Duodenal mucosa (tissue), 2 donors: ENCODE measurements around the gene NAAA.

Experiments used
- H3K27ac ChIP-seq: one replicate; pipeline ENCODE4 v1.7.0; 2013; ENCODE audit warnings: low read depth, low read length
- H3K27me3 ChIP-seq, 2 donors: one replicate each; pipeline ENCODE4 v1.7.0; 2013; ENCODE audit warnings: low read length in 2 of 2, control low read depth in 1 of 2; ENCODE audit not compliant: insufficient read depth in 2 of 2, control insufficient read depth in 1 of 2
- H3K36me3 ChIP-seq, 2 donors: one replicate each; pipeline ENCODE4 v1.7.0; 2013; ENCODE audit warnings: low read length in 2 of 2, control low read depth in 1 of 2; ENCODE audit not compliant: insufficient read depth in 2 of 2, control insufficient read depth in 1 of 2
- H3K4me1 ChIP-seq, 2 donors: one replicate each; pipeline ENCODE4 v1.7.0; 2013; ENCODE audit warnings: low read length in 2 of 2, control low read depth in 1 of 2; ENCODE audit not compliant: insufficient read depth in 2 of 2, control insufficient read depth in 1 of 2
- H3K4me3 ChIP-seq, 2 donors: one replicate each; pipeline ENCODE4 v1.7.0; 2013; ENCODE audit warnings: low read length in 2 of 2, low read depth in 1 of 2
- H3K9ac ChIP-seq, 2 donors: one replicate each; pipeline ENCODE4 v1.7.0; 2013; ENCODE audit warnings: low read length in 2 of 2, low read depth in 1 of 2
- H3K9me3 ChIP-seq, 2 donors: one replicate each; pipeline ENCODE4 v1.7.0; 2013; ENCODE audit warnings: low read length in 2 of 2, control low read depth in 1 of 2; ENCODE audit not compliant: control insufficient read depth in 1 of 2

The NAAA gene

GRCh38 chr4:75869100-75869499 is 71.7 kb downstream of the NAAA start:
- no peaks in the 10 kb centered on the region for H3K4me1 ChIP-seq

GRCh38 chr4:75867130-75867529 is 73.7 kb downstream of the NAAA start:
- no peak overlapping the region for H3K9ac ChIP-seq
- H3K4me1 ChIP-seq = no peaks in the 10 kb centered on the region
- no peaks in the 10 kb centered on the region for H3K9me3 ChIP-seq
- no peaks in the 10 kb centered on the region for H3K27me3 ChIP-seq
- H3K4me3 ChIP-seq = no peak overlapping the region
- H3K27ac ChIP-seq = no peak overlapping the region
- H3K36me3 ChIP-seq = no peaks in the 10 kb centered on the region

More at GRCh38 chr4:75869100-75869499, 71.7 kb downstream of the NAAA start:
- Histone ChIP-seq H3K9ac (no peak overlapping the region), H3K9me3 (no peaks in the 10 kb centered on the region), H3K36me3 (no peaks in the 10 kb centered on the region), H3K27me3 (no peaks in the 10 kb centered on the region), H3K4me3 (no peak overlapping the region), H3K27ac (no peak overlapping the region)
